ENCODE results near the gene EPHX1.

DNA sequence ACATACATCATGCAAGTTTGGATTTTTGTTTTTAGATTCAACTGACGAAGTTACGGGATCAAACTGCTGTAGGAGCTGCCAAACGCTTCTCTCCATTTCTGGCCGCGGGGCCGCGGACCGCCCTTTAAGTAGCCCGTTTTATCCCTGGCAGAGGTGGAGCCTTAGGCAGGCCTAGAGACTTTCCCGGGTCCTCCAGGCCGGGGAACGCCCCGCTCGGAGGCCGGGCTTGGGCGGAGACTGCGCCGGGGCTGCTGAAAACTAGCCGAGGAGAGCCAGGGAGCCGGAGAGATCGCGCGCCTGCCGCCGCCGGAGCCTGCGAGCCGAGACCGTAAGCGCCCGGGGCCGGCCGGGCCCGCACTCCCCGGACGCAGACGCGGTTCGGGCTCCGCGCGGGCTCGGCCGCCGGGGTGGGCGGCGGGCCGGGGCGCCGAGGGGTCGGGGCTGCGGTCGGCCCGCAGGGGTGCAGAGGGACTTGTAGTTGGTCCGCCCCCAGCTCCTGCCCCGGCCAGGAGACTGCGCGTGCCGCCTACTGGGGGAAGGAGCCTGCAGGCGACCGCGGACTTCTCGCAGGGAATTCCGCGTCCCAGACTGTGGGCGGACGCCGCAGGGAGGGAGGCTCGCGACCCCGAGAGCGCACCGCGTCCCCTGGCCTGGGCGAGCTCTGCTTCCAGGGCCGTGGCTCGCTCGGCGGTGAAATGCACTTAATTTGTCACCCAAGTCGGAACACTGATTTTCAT lies at the start of gene EPHX1:
- TF ChIP-seq CTCF (IDR thresholded peaks at IDR 0.05) (no peak), EZH2 (IDR thresholded peaks at IDR 0.05; ENCODE audit: borderline replicate concordance, insufficient read depth, low read depth, low read length, poor library complexity, severe bottlenecking) (no peak)
